Smooth muscle cell (in vitro differentiated cells): ENCODE measurements around the gene B3GAT1. TPM values are rescaled to one million over a fixed set of nuclear protein-coding genes. Genes with fewer than 3 reads are reported as not detected.

Source experiments
- DNase-seq: peaks from one replicate; lab custom pipeline; 2025; ENCODE audit not compliant: unreplicated experiment; lab: John Stamatoyannopoulos, UW
- H2AFZ ChIP-seq: fragments of 200-600 bp; sonication (generic); 2 replicates; pipeline ENCODE4 v1.6.0; 2016; ENCODE audit warnings: antibody characterized with exemption, low read depth, mild to moderate bottlenecking
- H3F3A ChIP-seq: fragments of 200-600 bp; sonication (generic); 2 replicates; pipeline ENCODE4 v1.6.0; 2017; ENCODE audit warnings: antibody characterized with exemption, low read depth
- H3K27ac ChIP-seq: fragments of 200-600 bp; sonication (generic); 2 replicates; pipeline ENCODE4 v1.5.1; 2016; ENCODE audit warnings: low read depth, mild to moderate bottlenecking
- H3K27me3 ChIP-seq: fragments of 200-600 bp; sonication (generic); 2 replicates; pipeline ENCODE4 v1.6.1; 2016; ENCODE audit warnings: low read depth, mild to moderate bottlenecking
- H3K36me3 ChIP-seq: fragments of 200-600 bp; sonication (generic); 2 replicates; pipeline ENCODE4 v1.5.1; 2016; ENCODE audit warnings: low read depth
- H3K4me1 ChIP-seq: fragments of 200-600 bp; sonication (generic); 2 replicates; pipeline ENCODE4 v1.5.1; 2016; ENCODE audit warnings: low read depth
- H3K4me2 ChIP-seq: fragments of 200-600 bp; sonication (generic); 2 replicates; pipeline ENCODE4 v1.6.0; 2016; ENCODE audit warnings: mild to moderate bottlenecking
- H3K4me3 ChIP-seq: fragments of 200-600 bp; sonication (generic); 2 replicates; pipeline ENCODE4 v1.5.1; 2016; ENCODE audit warnings: mild to moderate bottlenecking
- H3K79me2 ChIP-seq: fragments of 200-600 bp; sonication (generic); 2 replicates; pipeline ENCODE4 v1.6.0; 2016; ENCODE audit warnings: low read depth, mild to moderate bottlenecking
- H3K9ac ChIP-seq: fragments of 200-600 bp; sonication (generic); 2 replicates; pipeline ENCODE4 v1.6.0; 2016; ENCODE audit warnings: low read depth
- H3K9me3 ChIP-seq: fragments of 200-600 bp; sonication (generic); replicated peaks from 2 replicates; pipeline ENCODE4 v1.5.1; 2016; ENCODE audit warnings: low read depth
- H4K20me1 ChIP-seq: fragments of 200-600 bp; sonication (generic); 2 replicates; pipeline ENCODE4 v1.6.0; 2016; ENCODE audit warnings: low read depth
- CTCF ChIP-seq: fragments of 200-600 bp; sonication (generic); IDR thresholded peaks from 2 replicates; pipeline ENCODE4 v1.5.1; 2017; ENCODE audit warnings: borderline replicate concordance, mild to moderate bottlenecking, antibody characterized with exemption; ENCODE audit not compliant: insufficient read depth, poor library complexity, severe bottlenecking
- WGBS: methylation state at CpG from one replicate; pipeline ENCODE4 v1.1.7; 2016; ENCODE audit warnings: low lambda C conversion rate; 5-methylcytosine and 5-hydroxymethylcytosine counted together
- polyA plus RNA-seq: library from polyadenylated mRNA; unstranded; fragments of >200 nt; fragmentation: Nextera tagmentation; extraction: Ambion mirVana; gene quantifications from 2 replicates; pipeline ENCODE4 v1.2.1, GENCODE V29; 2016
- total RNA-seq: library from RNA; depleted of rRNA; stranded (reverse); fragments of >200 nt; gene quantifications from 2 replicates; pipeline ENCODE4 v1.2.3, GENCODE V29; 2014

Gene B3GAT1
- total and polyA plus RNA-seq, 2 experiments from 2014 or later = not detected

DNA sequence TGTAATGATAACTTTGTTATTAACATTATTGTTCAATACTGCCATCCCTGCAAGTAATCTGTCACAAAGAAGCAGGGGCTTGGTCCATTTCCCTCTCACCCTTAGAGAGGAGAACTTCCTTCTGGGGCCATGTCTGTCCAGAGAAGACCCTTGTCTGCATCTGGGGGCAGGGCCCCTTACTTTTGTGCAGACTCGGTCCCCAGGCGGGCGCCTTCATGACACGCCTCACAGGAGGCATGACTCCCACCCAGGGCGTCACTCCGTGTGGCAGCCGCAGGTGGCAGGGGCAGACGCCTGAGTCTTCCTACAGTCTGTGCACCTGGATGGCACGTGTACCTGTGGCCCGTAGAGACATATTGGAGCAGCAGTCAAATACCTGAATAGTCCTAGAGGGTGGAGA is 21.8 kb upstream of the B3GAT1 start:
- Histone ChIP-seq H3F3A (no peaks in the 10 kb centered on the region), H4K20me1 (no peaks in the 10 kb centered on the region), H3K27ac (no peak overlapping the region), H3K79me2 (no peaks in the 10 kb centered on the region), H3K4me2 (no peak overlapping the region), H3K9ac (no peak overlapping the region), H3K9me3 (no peaks in the 10 kb centered on the region), H3K4me1 (no peaks in the 10 kb centered on the region), H2AFZ (no peak overlapping the region), H3K4me3 (no peak overlapping the region), H3K36me3 (no peaks in the 10 kb centered on the region), H3K27me3 (peaks cover 3% of the 10 kb centered on the region)
- no peak for DNase-seq
- TF ChIP-seq CTCF = no peak
- WGBS = 82% methylated on average over 10 of the region's 10 CpGs

- Histone ChIP-seq H3K27me3 (peaks cover 3% of the 10 kb centered on the region), H4K20me1 (no peaks in the 10 kb centered on the region), H3K79me2 (no peaks in the 10 kb centered on the region), H3F3A (no peaks in the 10 kb centered on the region), H3K4me1 (no peaks in the 10 kb centered on the region), H3K9me3 (no peaks in the 10 kb centered on the region), H3K27ac (no peak overlapping the region), H3K4me3 (no peak overlapping the region), H3K4me2 (no peak overlapping the region), H2AFZ (no peak overlapping the region), H3K9ac (no peak overlapping the region), H3K36me3 (no peaks in the 10 kb centered on the region)
- no peak for DNase-seq
- TF ChIP-seq CTCF = no peak
- WGBS = 88% methylated on average over 3 of the region's 3 CpGs
Observed at GRCh38 chr11:134433251-134433650, 21.2 kb upstream of the B3GAT1 start.

DNA sequence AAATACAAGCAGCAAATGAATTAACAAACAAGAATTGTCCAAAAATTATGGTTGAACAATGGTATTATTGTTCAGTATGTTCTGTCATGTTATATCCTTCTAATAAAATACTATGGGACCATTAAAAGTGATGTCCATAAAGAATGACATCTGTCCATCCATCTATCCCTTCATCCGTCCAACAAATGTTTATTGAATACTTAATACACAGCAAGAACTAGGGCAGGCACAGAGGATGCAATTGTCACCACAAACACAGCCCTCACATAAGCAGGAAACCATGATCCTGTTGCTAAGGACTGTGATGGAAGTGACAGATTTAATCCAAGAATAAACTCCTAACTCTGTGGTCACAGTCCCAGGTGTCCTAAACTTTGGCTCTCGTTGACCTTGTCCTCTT is 20.7 kb upstream of the B3GAT1 start:
- Histone ChIP-seq H3K9me3 (no peaks in the 10 kb centered on the region), H3K27me3 (peaks cover 3% of the 10 kb centered on the region), H3F3A (no peaks in the 10 kb centered on the region), H3K79me2 (no peaks in the 10 kb centered on the region), H2AFZ (no peak overlapping the region), H3K4me1 (no peaks in the 10 kb centered on the region), H3K27ac (no peak overlapping the region), H3K9ac (no peak overlapping the region), H4K20me1 (no peaks in the 10 kb centered on the region), H3K4me2 (no peak overlapping the region), H3K4me3 (no peak overlapping the region), H3K36me3 (no peaks in the 10 kb centered on the region)
- TF ChIP-seq CTCF = no peak
- 35% methylated on average over 2 of the region's 2 CpGs for WGBS
- no peak for DNase-seq

DNA sequence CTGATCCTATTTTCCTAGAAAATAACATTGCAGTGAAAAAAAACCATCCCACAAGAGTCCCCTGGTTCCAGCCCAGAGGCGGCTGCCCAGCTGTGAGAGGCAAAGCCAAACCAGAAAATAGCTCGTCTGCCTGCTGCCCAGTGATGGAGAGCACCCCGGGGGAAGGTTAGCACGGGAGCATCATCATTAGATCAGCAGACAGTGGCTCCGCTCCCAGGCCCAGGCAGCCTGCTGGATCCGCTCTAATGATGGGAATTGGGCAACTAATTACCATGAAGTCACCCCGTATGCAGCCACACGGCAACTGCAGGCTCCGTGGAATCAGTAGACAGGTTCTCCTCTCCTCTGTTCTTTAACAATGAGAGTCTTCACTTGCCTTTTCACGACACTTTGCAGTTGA is 17.1 kb upstream of the B3GAT1 start:
- Histone ChIP-seq H4K20me1 (no peaks in the 10 kb centered on the region), H2AFZ (no peak overlapping the region), H3K27me3 (peaks cover 5% of the 10 kb centered on the region), H3K9ac (no peak overlapping the region), H3K27ac (no peak overlapping the region), H3K4me3 (no peak overlapping the region), H3K4me2 (no peak overlapping the region), H3K79me2 (no peaks in the 10 kb centered on the region), H3F3A (no peaks in the 10 kb centered on the region), H3K9me3 (no peaks in the 10 kb centered on the region), H3K36me3 (no peaks in the 10 kb centered on the region), H3K4me1 (no peaks in the 10 kb centered on the region)
- TF ChIP-seq CTCF = no peak
- 82% methylated on average over 10 of the region's 10 CpGs for WGBS
- no peak for DNase-seq
